Measurements from ENCODE around the gene DNAJA3. TPM values are rescaled to one million over a fixed set of nuclear protein-coding genes. Genes with fewer than 3 reads are reported as not detected.

DNAJA3 gene
- total RNA-seq, 1 experiment from 2014 or later = 93.3 TPM

- TF ChIP-seq CTCF (IDR thresholded peaks at IDR 0.05 in 2 of 3, conservative IDR thresholded peaks at IDR 0.05 in 1 of 3; ENCODE audit: borderline replicate concordance in 1 of 3, insufficient read depth in 1 of 3, low read depth in 2 of 3, low read length in 2 of 3) (peak; percentile 90 to 96 (median 94)), ZBTB33 (IDR thresholded peaks at IDR 0.05; ENCODE audit: extremely low read depth, insufficient replicate concordance, low read length) (no peak), RAD21 (IDR thresholded peaks at IDR 0.05; ENCODE audit: low read depth) (peak; percentile 98), CBX3 (IDR thresholded peaks at IDR 0.05; ENCODE audit: low read depth) (no peak)
- Histone ChIP-seq H3K4me2 (ENCODE audit: low read length) (peak overlapping the region; percentile 73), H3K79me2 (ENCODE audit: insufficient read depth, low read length) (no peaks in the 10 kb centered on the region), H3K4me3 (replicated peaks in 1 of 2; ENCODE audit: low read depth in 1 of 2, low read length in 2 of 2) (peak overlapping the region in 1 of 2 experiments; percentile 34; a peak in 2 of 4 replicates), H3K9me2 (ENCODE audit: insufficient read depth) (no peaks in the 10 kb centered on the region), H2AFZ (ENCODE audit: low read depth, low read length, poor library complexity, severe bottlenecking) (no peak overlapping the region), H3K9me3 (ENCODE audit: control insufficient read depth in 1 of 2, insufficient read depth in 1 of 2, low read depth in 1 of 2, low read length in 2 of 2) (no peaks in the 10 kb centered on the region), H3K27ac (ENCODE audit: low read depth, low read length) (no peak overlapping the region; the same call in 1 of the 2 replicates), H4K20me1 (ENCODE audit: insufficient read depth) (no peaks in the 10 kb centered on the region), H3K36me3 (ENCODE audit: control insufficient read depth in 1 of 2, insufficient read depth in 2 of 2, low read length in 2 of 2) (no peaks in the 10 kb centered on the region), H3K27me3 (ENCODE audit: insufficient read depth, low read length) (no peaks in the 10 kb centered on the region), H3K4me1 (ENCODE audit: control insufficient read depth in 1 of 2, insufficient read depth in 2 of 2, low read length in 2 of 2) (peaks cover 10 to 11% of the 10 kb centered on the region in 2 experiments; a peak in 3 of 4 replicates), H3K9ac (ENCODE audit: low read length) (peak overlapping the region; percentile 40; the same call in 1 of the 2 replicates)
- ATAC-seq (peak; percentile 91), DNase-seq (ENCODE audit: low read depth, low spot score) (peak; percentile 35)
- ChIA-PET CTCF (interaction anchor here (0.6 to 3.2 kb wide), 26 partner anchors 10 to 712 kb away, joined by 3 to 52 read pairs (median 5); partner anchors contain the start of genes CORO7, PAM16, TFAP4 and VASN), RAD21 (ENCODE audit: low non-redundant PET in 1 of 2, low total read pairs in 2 of 2, uncharacterized antibody in 2 of 2, unreplicated experiment in 2 of 2) (interaction anchor here (0.8 to 1.8 kb wide), 7 partner anchors 13 to 523 kb away, joined by 3 to 13 read pairs (median 3); partner anchors contain the start of genes CORO7 (in 1 of the 2) and PAM16 (in 1 of the 2)), POLR2A (interaction anchor here (0.8 kb wide), 1 partner anchor 131 kb away, joined by 3 read pairs; no protein-coding TSS in a partner anchor)
- intact Hi-C loops (cut with micrococcal nuclease) = loop anchor here (1.0 to 10.0 kb wide), 3 partner anchors 43 to 552 kb away; partner anchors contain the start of gene SEC14L5
- BruUV-seq (replicated peaks) = no TSS peak
Observed at GRCh38 chr16:4402439-4403132, 23.1 kb upstream of the DNAJA3 start.
